Suprapubic skin (tissue), 4 donors: ENCODE data around the gene MFSD1.

ENCODE experiments used
- CTCF ChIP-seq, 2 donors: fragments of 200-600 bp in 1 of 2; fragments of 450-650 bp in 1 of 2; sonication (generic) in 1 of 2; IDR thresholded peaks; one replicate each; pipeline ENCODE4 v1.5.1; 2016 to 2019; ENCODE audit warnings: antibody characterized with exemption in 2 of 2, mild to moderate bottlenecking in 1 of 2, moderate library complexity in 1 of 2
- POLR2A ChIP-seq, 2 donors: fragments of 450-650 bp; IDR thresholded peaks; one replicate each; pipeline ENCODE4 v1.6.1; 2017; ENCODE audit warnings: antibody characterized with exemption in 2 of 2, mild to moderate bottlenecking in 2 of 2, moderate library complexity in 2 of 2
- POLR2AphosphoS5 ChIP-seq, 3 donors: sonication (generic); formaldehyde crosslinking; IDR thresholded peaks; one replicate each; pipeline ENCODE4 v1.6.1; 2017; ENCODE audit warnings: antibody characterized with exemption in 3 of 3

- TF ChIP-seq POLR2A (IDR thresholded peaks at IDR 0.05) (no peak), CTCF (IDR thresholded peaks at IDR 0.05) (no peak), POLR2AphosphoS5 (IDR thresholded peaks at IDR 0.05) (no peak)
Observed at GRCh38 chr3:158773166-158773565, 28.7 kb upstream of the MFSD1 start.
